Astrocyte of the spinal cord (primary cell): ENCODE results near the gene KLHL29.

Experiments used
- DNase-seq: peaks from one replicate; pipeline ENCODE4 v3.0.0; 2011; ENCODE audit warnings: low read depth, low spot score
- H3K4me3 ChIP-seq: 2 replicates; pipeline ENCODE4 v1.5.1; 2011; ENCODE audit warnings: low read depth, mild to moderate bottlenecking, low read length, moderate library complexity
- CTCF ChIP-seq: IDR thresholded peaks from 2 replicates; pipeline ENCODE4 v1.5.1; 2012; ENCODE audit warnings: low read depth, mild to moderate bottlenecking, low read length, inconsistent platforms
- in situ Hi-C: cut with HindIII; loops from 2 replicates; pipeline ENCODE4 v1.10.0; 2017; ENCODE audit warnings: low sequenced_read_pairs

KLHL29 gene

GRCh38 chr2:23620841-23621341, 235.9 kb downstream of the KLHL29 start:
- DNase-seq: peak; percentile 30
- in situ Hi-C loops: no loop called here
- H3K4me3 ChIP-seq: no peak overlapping the region
- TF ChIP-seq CTCF: no peak

GRCh38 chr2:23621616-23622015, 236.6 kb downstream of the KLHL29 start:
- TF ChIP-seq CTCF: no peak

GRCh38 chr2:23622466-23622865, 237.5 kb downstream of the KLHL29 start:
- no peak for DNase-seq
- no peak overlapping the region for H3K4me3 ChIP-seq
- TF ChIP-seq CTCF: no peak
- in situ Hi-C loops: no loop called here

More at GRCh38 chr2:23621616-23622015, 236.6 kb downstream of the KLHL29 start:
- in situ Hi-C loops: no loop called here
- DNase-seq: no peak
- H3K4me3 ChIP-seq: no peak overlapping the region

GRCh38 chr2:23622966-23623675, 238.1 kb downstream of the KLHL29 start:
- in situ Hi-C loops: no loop called here
- no peak for TF ChIP-seq CTCF
- DNase-seq: no peak

GRCh38 chr2:23624378-23624777, 239.4 kb downstream of the KLHL29 start:
- no peak for DNase-seq
- peak; percentile 55 for TF ChIP-seq CTCF
- H3K4me3 ChIP-seq: no peak overlapping the region
- in situ Hi-C loops: no loop called here

More at GRCh38 chr2:23622966-23623675, 238.1 kb downstream of the KLHL29 start:
- no peak overlapping the region for H3K4me3 ChIP-seq

GRCh38 chr2:23624915-23625314, 239.9 kb downstream of the KLHL29 start:
- DNase-seq: no peak
- in situ Hi-C loops: no loop called here
- no peak overlapping the region for H3K4me3 ChIP-seq
- TF ChIP-seq CTCF: no peak
